HepG2 (cell line): Measurements from ENCODE around the gene AKT3. TPM values are rescaled to one million over a fixed set of nuclear protein-coding genes. Genes with fewer than 3 reads are reported as not detected.

Experiments used
- ATAC-seq: fragments of 200-7000 bp; cut with Tn5 transposase; 3 replicates; pipeline ENCODE4 v1.9.1; 2020; ENCODE audit warnings: mild to moderate bottlenecking, moderate library complexity
- BruUV-seq: library from RNA; stranded (reverse); fragments of 400-500 nt; replicated peaks from 2 replicates; lab custom pipeline; 2021; lab: Mats Ljungman, UMichigan
- CTCF ChIA-PET: fragments of 300-600 bp; formaldehyde crosslinking; extraction: SDS; loops from one replicate; lab custom pipeline; 2021; ENCODE audit warnings: low total read pairs, inconsistent platforms, low intra/inter-chr PET ratio; lab: Yijun Ruan, JAX
- POLR2A ChIA-PET: fragments of 350-600 bp; sonication (Branson Sonifier 250); formaldehyde crosslinking; loops from one replicate; lab custom pipeline; 2020; ENCODE audit warnings: antibody characterized with exemption, inconsistent platforms; lab: Yijun Ruan, JAX
- DNase-seq: peaks from one replicate; pipeline ENCODE4 v3.0.0-alpha.2; 2015; ENCODE audit warnings: low spot score
- FAIRE-seq: peaks from 3 replicates; lab custom pipeline; 2011; peaks lifted over from hg19 to GRCh38; lab: Jason Lieb, UNC
- H2AFZ ChIP-seq: one replicate; pipeline ENCODE4 v1.6.1; 2011; ENCODE audit warnings: low read length, inconsistent platforms
- H3K27ac ChIP-seq: fragments of 300-600 bp; 3 replicates; pipeline ENCODE4 v1.8.0; 2011; ENCODE audit warnings: mixed run types, mild to moderate bottlenecking, mixed read lengths, low read length, inconsistent platforms; ENCODE audit not compliant: insufficient read depth; ENCODE audit errors: extremely low read length
- H3K27me3 ChIP-seq, 2 experiments: fragments of 200-600 bp in 1 of 2; 2 replicates in 1 of 2; 3 replicates in 1 of 2; pipeline versions ENCODE4 v1.6.0 to v1.8.0; 2011; ENCODE audit warnings: low read length in 2 of 2, mild to moderate bottlenecking in 2 of 2, moderate library complexity in 2 of 2, inconsistent platforms in 1 of 2; ENCODE audit not compliant: insufficient read depth in 2 of 2, control insufficient read depth in 1 of 2
- H3K36me3 ChIP-seq, 2 experiments: fragments of 200-600 bp in 1 of 2; replicated peaks in 1 of 2; 2 replicates in 1 of 2; 3 replicates in 1 of 2; pipeline versions ENCODE4 v1.5.1 to v1.8.0; 2011; ENCODE audit warnings: low read length in 2 of 2, inconsistent platforms in 1 of 2; ENCODE audit not compliant: insufficient read depth in 2 of 2, control insufficient read depth in 1 of 2
- H3K4me1 ChIP-seq: 2 replicates; pipeline ENCODE4 v1.5.1; 2012; ENCODE audit warnings: low read length, inconsistent platforms; ENCODE audit not compliant: insufficient read depth
- H3K4me2 ChIP-seq: 2 replicates; pipeline ENCODE4 v1.6.0; 2011; ENCODE audit warnings: low read depth, low read length, inconsistent platforms
- H3K4me3 ChIP-seq, 3 experiments: fragments of 200-600 bp in 1 of 3; sonication (generic), shearing (Covaris generic) in 1 of 3; replicated peaks in 1 of 3; 2 replicates each; pipeline ENCODE4 v1.5.1; 2011 to 2016; ENCODE audit warnings: low read length in 3 of 3, inconsistent platforms in 2 of 3, low read depth in 2 of 3, mild to moderate bottlenecking in 2 of 3, control low read depth in 1 of 3, mixed read lengths in 1 of 3; ENCODE audit not compliant: insufficient read depth in 1 of 3
- H3K79me2 ChIP-seq: one replicate; pipeline ENCODE4 v1.6.1; 2011; ENCODE audit warnings: low read length, inconsistent platforms; ENCODE audit not compliant: insufficient read depth
- H3K9ac ChIP-seq: 2 replicates; pipeline ENCODE4 v1.6.0; 2011; ENCODE audit warnings: mild to moderate bottlenecking, low read depth, low read length, inconsistent platforms; ENCODE audit not compliant: insufficient read depth
- H3K9me3 ChIP-seq: 2 replicates; pipeline ENCODE4 v1.5.1; 2012; ENCODE audit warnings: mild to moderate bottlenecking, low read length
- H4K20me1 ChIP-seq: 2 replicates; pipeline ENCODE4 v1.6.0; 2011; ENCODE audit warnings: inconsistent platforms, mild to moderate bottlenecking, low read length, moderate library complexity; ENCODE audit not compliant: insufficient read depth
- ATF3 ChIP-seq: sonication (generic); formaldehyde crosslinking; IDR thresholded peaks from 2 replicates; pipeline ENCODE4 v1.4.0; 2020; ENCODE audit warnings: missing genetic modification reagents
- BHLHE40 ChIP-seq: IDR thresholded peaks from 2 replicates; pipeline ENCODE4 v1.6.1; 2011; ENCODE audit warnings: low read length, improper control_type of control experiment
- DNMT3B ChIP-seq: conservative IDR thresholded peaks from 2 replicates; pipeline ENCODE4 v1.6.1; 2016; ENCODE audit warnings: missing biosample characterization, control low read depth
- GATA4 ChIP-seq: sonication (generic); IDR thresholded peaks from 2 replicates; pipeline ENCODE4 v1.6.1; 2016; ENCODE audit warnings: antibody characterized with exemption, low read depth, borderline replicate concordance
- GTF2F1 ChIP-seq: fragments of 150-350 bp; IDR thresholded peaks from 2 replicates; pipeline ENCODE4 v1.6.1; 2014; ENCODE audit warnings: low read length
- GZF1 ChIP-seq: sonication (generic); formaldehyde crosslinking; IDR thresholded peaks from 2 replicates; pipeline ENCODE4 v1.5.1; 2020; ENCODE audit warnings: mild to moderate bottlenecking, missing genetic modification reagents
- HDAC1 ChIP-seq: sonication (generic); formaldehyde crosslinking; IDR thresholded peaks from 2 replicates; pipeline ENCODE4 v1.5.1; 2020; ENCODE audit warnings: mild to moderate bottlenecking, missing genetic modification reagents
- HNF4A ChIP-seq: sonication (generic); formaldehyde crosslinking; IDR thresholded peaks from 2 replicates; pipeline ENCODE4 v1.4.0; 2020; ENCODE audit warnings: missing genetic modification reagents
- HOXA7 ChIP-seq: sonication (generic); formaldehyde crosslinking; IDR thresholded peaks from 2 replicates; pipeline ENCODE4 v1.8.1; 2022; ENCODE audit warnings: mild to moderate bottlenecking, missing genetic modification reagents, moderate library complexity
- MED1 ChIP-seq: sonication (generic); formaldehyde crosslinking; IDR thresholded peaks from 2 replicates; pipeline ENCODE4 v1.4.0; 2020; ENCODE audit warnings: missing genetic modification reagents
- MED13 ChIP-seq: sonication (generic); formaldehyde crosslinking; IDR thresholded peaks from 2 replicates; pipeline ENCODE4 v1.5.0; 2020; ENCODE audit warnings: missing genetic modification reagents
- MIER2 ChIP-seq: IDR thresholded peaks from 2 replicates; pipeline ENCODE4 v1.6.1; 2016; ENCODE audit warnings: missing biosample characterization, missing genetic modification reagents
- PAXIP1 ChIP-seq: sonication (generic); formaldehyde crosslinking; conservative IDR thresholded peaks from 2 replicates; pipeline ENCODE4 v1.4.0; 2020; ENCODE audit warnings: mild to moderate bottlenecking, missing genetic modification reagents, moderate library complexity
- SP140L ChIP-seq: sonication (generic); formaldehyde crosslinking; IDR thresholded peaks from 2 replicates; pipeline ENCODE4 v1.4.0; 2020; ENCODE audit warnings: missing genetic modification reagents, borderline replicate concordance
- ZBTB39 ChIP-seq: sonication (generic); formaldehyde crosslinking; IDR thresholded peaks from 2 replicates; pipeline ENCODE4 v1.5.0; 2020; ENCODE audit warnings: missing genetic modification reagents
- ZNF121 ChIP-seq: sonication (generic); formaldehyde crosslinking; IDR thresholded peaks from 2 replicates; pipeline ENCODE4 v1.5.0; 2020; ENCODE audit warnings: mild to moderate bottlenecking, missing genetic modification reagents
- ZNF207 ChIP-seq: fragments of 450-650 bp; IDR thresholded peaks from 2 replicates; pipeline ENCODE4 v1.6.1; 2016; ENCODE audit warnings: antibody characterized with exemption, borderline replicate concordance
- ZNF230 ChIP-seq: sonication (generic); formaldehyde crosslinking; IDR thresholded peaks from 2 replicates; pipeline ENCODE4 v1.4.0; 2020; ENCODE audit warnings: mild to moderate bottlenecking, missing genetic modification reagents
- ZNF558 ChIP-seq: sonication (generic); formaldehyde crosslinking; IDR thresholded peaks from 2 replicates; pipeline ENCODE4 v1.9.0; 2022; ENCODE audit warnings: mild to moderate bottlenecking, missing genetic modification reagents, borderline replicate concordance
- ZNF670 ChIP-seq: sonication (generic); formaldehyde crosslinking; IDR thresholded peaks from 2 replicates; pipeline ENCODE4 v1.8.0; 2022; ENCODE audit warnings: mild to moderate bottlenecking, missing genetic modification reagents, borderline replicate concordance
- ZNF747 ChIP-seq: sonication (generic); formaldehyde crosslinking; IDR thresholded peaks from 2 replicates; pipeline ENCODE4 v1.8.1; 2023; ENCODE audit warnings: missing genetic modification reagents, mild to moderate bottlenecking, borderline replicate concordance
- WGBS: methylation state at CpG from one replicate; pipeline ENCODE4 v1.1.6; 2017; ENCODE audit warnings: low lambda C conversion rate; 5-methylcytosine and 5-hydroxymethylcytosine counted together
- in situ Hi-C: cut with HindIII; loops from 2 replicates; pipeline ENCODE4 v1.10.0; 2017; ENCODE audit warnings: low pct_unique_long_range_greater_than_20kb; ENCODE audit not compliant: extremely low pct_ligation_motif_present
- intact Hi-C: fragments of 100-400 bp; cut with micrococcal nuclease; formaldehyde crosslinking; loops from one replicate; pipeline ENCODE4 v1.10.0; 2022; ENCODE audit not compliant: unreplicated experiment
- polyA plus RNA-seq, 8 experiments: library from polyadenylated mRNA; depleted of rRNA in 3 of 8; stranded (reverse) in 7 of 8; unstranded in 1 of 8; fragments of >200 nt; fragmentation: Illumina TruSeq in 4 of 8; extraction: Trizol in 4 of 8; gene quantifications; 2 replicates each; pipeline versions ENCODE4 v1.2.1 to v1.2.3, GENCODE V29; 2011 to 2016; ENCODE audit warnings: low read depth in 4 of 8, missing spikeins in 1 of 8, mixed read lengths in 1 of 8; ENCODE audit not compliant: insufficient read depth in 1 of 8
- total RNA-seq, 5 experiments: library from RNA; depleted of rRNA; stranded (reverse); fragments of >200 nt; fragmentation: Illumina TruSeq; extraction: Trizol; gene quantifications; 2 replicates each; pipeline ENCODE4 v1.2.3, GENCODE V29; 2016; ENCODE audit warnings: low read depth in 1 of 5

The AKT3 gene
- total and polyA plus RNA-seq, 2 of the 13 experiments (the other 11 are each of a cell fraction or from before 2014, with no cell fraction given): 0.07 TPM

- TF ChIP-seq MED1 (CRISPR knock-in tag): no peak
- TF ChIP-seq HOXA7 (CRISPR knock-in tag): no peak
- no peak for TF ChIP-seq ZNF747 (CRISPR knock-in tag)
- TF ChIP-seq GATA4: no peak
Observed at GRCh38 chr1:243646841-243647240, 203.2 kb downstream of the AKT3 start (continued).

- in situ Hi-C loops: no loop called here
- no peak for TF ChIP-seq ZNF207
- TF ChIP-seq GZF1 (CRISPR knock-in tag): no peak
- TF ChIP-seq MED13 (CRISPR knock-in tag): no peak
- no peak for TF ChIP-seq SP140L
- TF ChIP-seq HDAC1 (CRISPR knock-in tag): no peak
- no peak for TF ChIP-seq ZNF558
- TF ChIP-seq PAXIP1 (CRISPR knock-in tag): no peak
- no peak for TF ChIP-seq ZNF121
- TF ChIP-seq GTF2F1: no peak
- TF ChIP-seq DNMT3B (CRISPR knock-in tag): no peak
- TF ChIP-seq MIER2 (CRISPR knock-in tag): no peak
- no peak for TF ChIP-seq BHLHE40
- TF ChIP-seq ZBTB39 (CRISPR knock-in tag): no peak
- no peak for TF ChIP-seq ZNF670 (CRISPR knock-in tag)
- no peak for TF ChIP-seq ATF3
- TF ChIP-seq ZNF230: no peak
- TF ChIP-seq HNF4A (CRISPR knock-in tag): no peak
Observed at GRCh38 chr1:243645281-243645680, 204.8 kb downstream of the AKT3 start.

More at GRCh38 chr1:243645281-243645680, 204.8 kb downstream of the AKT3 start:
- no peak overlapping the region for H3K27ac ChIP-seq
- H3K4me2 ChIP-seq: no peak overlapping the region
- 15% methylated on average over 6 of the region's 6 CpGs for WGBS
- H3K9me3 ChIP-seq: peaks cover 4% of the 10 kb centered on the region; the same call in 1 of the 2 replicates
- DNase-seq (no peak), FAIRE-seq (no peak), ATAC-seq (no peak)
- H3K36me3 ChIP-seq: no peaks in the 10 kb centered on the region
- intact Hi-C loops: no loop called here
- no peaks in the 10 kb centered on the region for H3K4me1 ChIP-seq
- ChIA-PET CTCF (no interaction called here), POLR2A (no interaction called here)
- no peak overlapping the region for H3K9ac ChIP-seq
- no peak overlapping the region for H3K4me3 ChIP-seq
- no peaks in the 10 kb centered on the region for H3K27me3 ChIP-seq
- H2AFZ ChIP-seq: no peak overlapping the region
- BruUV-seq: no TSS peak
- no peaks in the 10 kb centered on the region for H4K20me1 ChIP-seq
- H3K79me2 ChIP-seq: no peaks in the 10 kb centered on the region
